ENCODE results near the gene APBB1IP. TPM values are rescaled to one million over a fixed set of nuclear protein-coding genes. Genes with fewer than 3 reads are reported as not detected.

The APBB1IP gene
- total and polyA plus RNA-seq, 2 of the 8 experiments (the other 6 are each of a cell fraction or from before 2014, with no cell fraction given) = 0.05 TPM; not detected in 1

DNA sequence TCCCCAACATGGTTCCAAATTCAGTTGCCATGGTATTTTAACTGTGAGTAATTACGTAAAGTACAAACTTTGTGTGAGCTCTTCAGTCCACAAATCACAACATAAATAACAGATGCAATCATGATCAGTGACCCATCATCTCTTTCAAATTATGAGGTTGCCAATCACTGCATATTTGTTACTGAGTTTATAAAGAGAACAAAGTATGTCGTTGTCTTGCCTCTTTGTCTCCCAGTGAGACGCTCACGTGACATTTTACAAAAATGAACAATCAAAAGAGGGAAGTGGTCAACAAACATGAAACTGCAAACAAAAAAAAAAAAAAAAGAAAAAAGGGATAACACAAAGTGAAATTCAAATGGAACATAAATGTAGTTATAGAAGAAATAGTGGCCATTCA lies 136.6 kb downstream of the APBB1IP start:
- H2BK120ac ChIP-seq (replicated peaks; ENCODE audit: low read depth, low read length) = no peak overlapping the region
- FAIRE-seq (peak; percentile 87), DNase-seq (ENCODE audit: low read depth in 1 of 2, low spot score in 2 of 2) (no peak)
- no peak for TF ChIP-seq SIRT6 (IDR thresholded peaks at IDR 0.05; ENCODE audit: low read length)
- TF ChIP-seq, protein P1, sequence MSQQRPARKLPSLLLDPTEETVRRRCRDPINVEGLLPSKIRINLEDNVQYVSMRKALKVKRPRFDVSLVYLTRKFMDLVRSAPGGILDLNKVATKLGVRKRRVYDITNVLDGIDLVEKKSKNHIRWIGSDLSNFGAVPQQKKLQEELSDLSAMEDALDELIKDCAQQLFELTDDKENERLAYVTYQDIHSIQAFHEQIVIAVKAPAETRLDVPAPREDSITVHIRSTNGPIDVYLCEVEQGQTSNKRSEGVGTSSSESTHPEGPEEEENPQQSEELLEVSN (IDR thresholded peaks at IDR 0.05) = no peak
- TF ChIP-seq POU5F1 (IDR thresholded peaks at IDR 0.05; ENCODE audit: low read depth, low read length) = no peak
- no peak for TF ChIP-seq YY1 (IDR thresholded peaks at IDR 0.05; ENCODE audit: low read depth, low read length)
- TF ChIP-seq RNF2 (IDR thresholded peaks at IDR 0.05; ENCODE audit: borderline replicate concordance, low read depth, low read length, missing control alignments, poor library complexity, severe bottlenecking) = no peak
- TF ChIP-seq EZH2 (IDR thresholded peaks at IDR 0.05; ENCODE audit: low read depth, low read length, severe bottlenecking) = no peak
- no peak for TF ChIP-seq CHD1 (IDR thresholded peaks at IDR 0.05; ENCODE audit: low read depth, low read length)
- no peak for TF ChIP-seq SP4 (IDR thresholded peaks at IDR 0.05; ENCODE audit: low read length)
- TF ChIP-seq RBBP5 (IDR thresholded peaks at IDR 0.05; ENCODE audit: borderline replicate concordance, low read depth, low read length) = no peak
- no peak for TF ChIP-seq CTBP2 (IDR thresholded peaks at IDR 0.05; ENCODE audit: borderline replicate concordance, insufficient read depth, insufficient read length, low read length)
- no peak for TF ChIP-seq BCL11A (IDR thresholded peaks at IDR 0.05; ENCODE audit: low read depth in 2 of 2, low read length in 2 of 2)
- no peak for TF ChIP-seq SAP30 (IDR thresholded peaks at IDR 0.05; ENCODE audit: insufficient read depth, insufficient replicate concordance, low read length)
- TF ChIP-seq NANOG (IDR thresholded peaks at IDR 0.05; ENCODE audit: insufficient read depth, low read depth, low read length, poor library complexity, severe bottlenecking) = no peak
- H3K56ac ChIP-seq (replicated peaks; ENCODE audit: insufficient read length, low read depth, low read length) = no peak overlapping the region
- no peaks in the 10 kb centered on the region for H3K27me3 ChIP-seq (replicated peaks in 1 of 4; ENCODE audit: control insufficient read depth in 3 of 4, extremely low read depth in 1 of 4, insufficient read depth in 3 of 4, low read length in 3 of 4)
- no peaks in the 10 kb centered on the region for H3K9me3 ChIP-seq (ENCODE audit: insufficient read depth in 2 of 2, low read depth in 1 of 2, low read length in 1 of 2)
- H3K23me2 ChIP-seq (ENCODE audit: low read depth, low read length) = no peaks in the 10 kb centered on the region
- H3K36me3 ChIP-seq (ENCODE audit: control insufficient read depth in 2 of 4, insufficient read depth in 4 of 4, low read length in 3 of 4) = no peaks in the 10 kb centered on the region
- no peak overlapping the region for H3K4me2 ChIP-seq (ENCODE audit: insufficient read depth in 1 of 2, low read depth in 2 of 2, low read length in 2 of 2)
- no peak overlapping the region for H3K4me3 ChIP-seq (ENCODE audit: extremely low read depth in 1 of 4, insufficient read depth in 2 of 4, low read depth in 3 of 4, low read length in 4 of 4)
- no peak overlapping the region for H4K91ac ChIP-seq (replicated peaks; ENCODE audit: insufficient read length, low read length)
- H2AK5ac ChIP-seq (ENCODE audit: low read depth, low read length) = no peak overlapping the region
- POLR2A ChIA-PET (ENCODE audit: partially characterized antibody) = no interaction called here
- no peak overlapping the region for H2AFZ ChIP-seq (ENCODE audit: low read length)
- no peak overlapping the region for H2BK12ac ChIP-seq (ENCODE audit: low read depth, low read length)
- CTCF ChIA-PET (ENCODE audit: partially characterized antibody) = interaction anchor here (1.2 to 1.8 kb wide), 2 partner anchors 19 to 71 kb away, joined by 3 to 4 read pairs; no protein-coding TSS in a partner anchor
- H3K79me1 ChIP-seq (ENCODE audit: low read depth, low read length) = no peaks in the 10 kb centered on the region
- no peak overlapping the region for H2BK20ac ChIP-seq (ENCODE audit: low read length)
- H4K5ac ChIP-seq (ENCODE audit: insufficient read length, low read depth, low read length) = no peak overlapping the region
- WGBS, 2 experiments (ENCODE audit: extremely low coverage in 1 of 2, insufficient coverage in 1 of 2, insufficient read length in 1 of 2, insufficient replicate concordance in 2 of 2, low coverage in 1 of 2, low lambda C conversion rate in 2 of 2, missing lambda C conversion rate in 1 of 2) = 81% methylated on average over 4 of the region's 4 CpGs; no CpG with 5 or more reads in 1 of the 2 experiments
- H3K18ac ChIP-seq (ENCODE audit: extremely low read depth, low read length) = no peak overlapping the region
- no peak overlapping the region for H2BK5ac ChIP-seq (ENCODE audit: low read depth, low read length)
- no peak overlapping the region for H2BK15ac ChIP-seq (ENCODE audit: low read length)
- H4K20me1 ChIP-seq (replicated peaks in 1 of 2; ENCODE audit: control insufficient read depth in 1 of 2, insufficient read depth in 2 of 2, low read length in 2 of 2) = no peaks in the 10 kb centered on the region
- no peaks in the 10 kb centered on the region for H3K4me1 ChIP-seq (replicated peaks in 1 of 4; ENCODE audit: control insufficient read depth in 3 of 4, insufficient read depth in 4 of 4, low read length in 3 of 4)
- no peaks in the 10 kb centered on the region for H3K79me2 ChIP-seq (ENCODE audit: control insufficient read depth in 1 of 2, insufficient read depth in 2 of 2, low read length in 2 of 2)
- no peak overlapping the region for H4K8ac ChIP-seq (ENCODE audit: extremely low read depth, insufficient read depth, low read length)
- H3K4ac ChIP-seq (replicated peaks; ENCODE audit: insufficient read length, low read depth, low read length) = no peak overlapping the region
- no peak overlapping the region for H3K23ac ChIP-seq (ENCODE audit: insufficient read length)
- no peak overlapping the region for H3K9ac ChIP-seq (replicated peaks in 1 of 4; ENCODE audit: extremely low read depth in 1 of 4, low read depth in 3 of 4, low read length in 3 of 4)
- no peak overlapping the region for H3K14ac ChIP-seq (ENCODE audit: insufficient read length)
- H3K27ac ChIP-seq (ENCODE audit: low read depth, low read length) = no peak overlapping the region

Measured in H1 (cell line).